HG03432 (cell line): ENCODE data around the gene ZNF319.
"Not testable (repeated sequence)": the region's sequence is repeated elsewhere in the genome, so short reads cannot be mapped to it uniquely, and the experiment has no call there.

Experiments used
- ATAC-seq: cut with Tn5 transposase; IDR thresholded peaks from one replicate; pipeline ENCODE4 v1.9.1; 2021; ENCODE audit warnings: mild to moderate bottlenecking, moderate library complexity; ENCODE audit not compliant: unreplicated experiment

The ZNF319 gene

GRCh38 chr16:58022601-58023371 is 22.3 kb upstream of the ZNF319 start:
- ATAC-seq = no peak

- no peak for ATAC-seq
Measured at GRCh38 chr16:58021661-58022551, 21.4 kb upstream of the ZNF319 start.

- no peak for ATAC-seq
Measured at GRCh38 chr16:58020628-58021521, 20.4 kb upstream of the ZNF319 start.

GRCh38 chr16:58019866-58020538 is 19.5 kb upstream of the ZNF319 start:
- no peak for ATAC-seq

- no peak for ATAC-seq
Measured at GRCh38 chr16:58018803-58019202, 18.3 kb upstream of the ZNF319 start.

GRCh38 chr16:58016840-58017446 is 16.5 kb upstream of the ZNF319 start:
- no peak for ATAC-seq

- ATAC-seq = no peak
Measured at GRCh38 chr16:58013201-58013956, 12.9 kb upstream of the ZNF319 start.

GRCh38 chr16:58012481-58012880 is 12.0 kb upstream of the ZNF319 start:
- ATAC-seq = no peak

- no peak for ATAC-seq
Measured at GRCh38 chr16:58011652-58012051, 11.2 kb upstream of the ZNF319 start.

- ATAC-seq = no peak
Measured at GRCh38 chr16:58010886-58011285, 10.4 kb upstream of the ZNF319 start.

GRCh38 chr16:58009856-58010416 is 9.5 kb upstream of the ZNF319 start:
- ATAC-seq = no peak

- ATAC-seq = not testable (repeated sequence)
Measured at GRCh38 chr16:58004736-58005135, 4.3 kb upstream of the ZNF319 start.

GRCh38 chr16:58002936-58003335 is 2.5 kb upstream of the ZNF319 start:
- no peak for ATAC-seq

- no peak for ATAC-seq
Measured at GRCh38 chr16:58002416-58002800, 1.9 kb upstream of the ZNF319 start.

- no peak for ATAC-seq
Measured at GRCh38 chr16:58001781-58002415, 1.4 kb upstream of the ZNF319 start.

- peak; percentile 82 for ATAC-seq
Measured at GRCh38 chr16:58000706-58001676, 519 bp upstream of the ZNF319 start, which contains the start of gene USB1. USB1 (plus strand) TSS chr16:58001407; CDS start chr16:58001484, 77 bp downstream.

- no peak for ATAC-seq
Measured at GRCh38 chr16:57999366-57999970, 1.0 kb downstream of the ZNF319 start.
